T-helper 1 cell (primary cell): ENCODE data around the gene PPP1R3G.
"Not testable (repeated sequence)": the region's sequence is repeated elsewhere in the genome, so short reads cannot be mapped to it uniquely, and the experiment has no call there.

Source experiments
- DNase-seq, 5 donors: peaks; one replicate each; pipeline ENCODE4 v3.0.0-alpha.2; 2012 to 2020
- total RNA-seq, 4 donors: gene quantifications; one replicate each; lab custom pipeline; 2026; lab: John Stamatoyannopoulos, UW

Gene PPP1R3G
- total RNA-seq, result 0 reads per million in 4 donors

GRCh38 chr6:5084781-5085647 is at the start of gene PPP1R3G:
Gene PPP1R3G (plus strand): TSS chr6:5085341. CDS start chr6:5085486, 145 bp downstream.
- no peak for DNase-seq

GRCh38 chr6:5036269-5036668 is 48.9 kb upstream of the PPP1R3G start:
- DNase-seq, result no peak

DNA sequence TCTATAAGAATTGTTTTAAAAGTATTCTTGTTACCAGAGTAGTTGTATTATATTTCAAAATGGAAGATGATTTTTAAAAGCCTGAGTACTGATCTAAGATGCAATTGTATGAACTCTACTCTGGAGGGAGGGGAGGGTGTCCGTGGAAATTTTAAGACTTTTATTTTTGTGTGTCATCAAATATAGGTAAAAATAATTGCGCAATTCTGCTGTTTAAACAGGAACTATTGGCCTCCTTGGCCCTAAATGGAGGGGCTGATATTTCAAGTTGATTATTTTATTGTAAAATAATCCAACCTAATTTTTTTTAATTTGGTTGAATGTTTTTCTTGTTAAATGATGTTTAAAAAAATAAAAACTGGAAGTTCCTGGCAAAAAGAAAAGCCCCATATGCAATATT is 43.2 kb upstream of the PPP1R3G start:
- no peak for DNase-seq

DNA sequence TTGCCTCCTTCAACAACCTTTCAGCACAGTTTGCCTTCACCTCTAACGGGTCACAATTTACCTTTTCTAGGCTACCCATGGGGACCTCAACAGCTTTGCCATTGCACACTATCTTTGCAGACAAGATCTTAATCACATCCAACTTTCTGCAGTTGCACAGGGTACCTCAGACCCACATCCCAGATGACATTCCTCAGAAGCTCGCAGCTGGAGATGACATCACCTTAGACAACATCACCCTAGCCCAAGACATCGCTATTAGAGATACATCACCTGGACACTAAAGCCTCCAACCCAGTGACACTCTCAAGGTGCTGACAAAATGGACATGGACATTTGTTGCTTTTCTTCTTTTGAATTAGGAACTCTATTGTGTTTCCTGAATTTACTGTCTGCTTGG is 42.7 kb upstream of the PPP1R3G start:
- DNase-seq, result no peak

- DNase-seq, result no peak
These were observed 40.3 kb upstream of the PPP1R3G start for GRCh38 chr6:5044866-5045265.

- no peak for DNase-seq
These were observed 39.7 kb upstream of the PPP1R3G start for GRCh38 chr6:5045416-5045815.

DNA sequence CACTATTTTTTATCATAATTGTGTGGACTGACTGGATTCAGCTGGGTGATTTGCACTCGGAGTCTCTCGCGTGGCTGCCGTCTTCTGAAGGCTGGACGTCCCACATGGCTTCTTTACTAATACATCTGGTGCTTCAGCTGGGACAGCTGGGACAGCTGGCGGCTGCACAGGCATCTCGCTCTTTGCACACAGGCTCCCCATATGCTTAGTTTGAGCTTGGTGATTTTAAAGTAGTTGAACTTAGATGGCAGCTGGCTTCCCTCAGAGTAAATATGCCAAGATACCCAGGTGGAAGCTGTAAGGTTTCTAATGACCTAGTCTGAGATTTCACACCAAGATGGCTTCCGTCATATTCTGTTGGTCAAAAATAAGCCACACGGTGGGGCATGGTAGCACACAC is 38.7 kb upstream of the PPP1R3G start:
- DNase-seq, result no peak

DNA sequence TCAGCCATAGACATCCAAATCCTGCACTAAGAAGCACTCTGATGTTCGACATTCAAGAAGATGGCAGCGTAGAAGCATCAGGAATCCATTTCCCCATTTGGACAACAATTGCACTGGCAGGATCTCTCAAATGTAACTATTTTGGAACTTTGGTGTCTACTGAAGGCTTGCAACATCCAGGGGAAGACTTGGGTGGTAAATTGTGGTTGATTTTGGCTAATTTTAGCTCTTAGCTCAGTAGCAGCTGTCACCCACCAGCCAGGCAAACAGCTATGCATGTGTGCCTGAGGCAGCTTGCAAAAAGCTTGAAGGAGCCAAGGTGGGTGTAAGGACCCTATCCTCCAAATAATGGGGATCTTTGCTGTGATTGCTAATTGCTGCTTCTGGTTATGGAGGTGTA is 35.1 kb upstream of the PPP1R3G start:
- no peak for DNase-seq

DNA sequence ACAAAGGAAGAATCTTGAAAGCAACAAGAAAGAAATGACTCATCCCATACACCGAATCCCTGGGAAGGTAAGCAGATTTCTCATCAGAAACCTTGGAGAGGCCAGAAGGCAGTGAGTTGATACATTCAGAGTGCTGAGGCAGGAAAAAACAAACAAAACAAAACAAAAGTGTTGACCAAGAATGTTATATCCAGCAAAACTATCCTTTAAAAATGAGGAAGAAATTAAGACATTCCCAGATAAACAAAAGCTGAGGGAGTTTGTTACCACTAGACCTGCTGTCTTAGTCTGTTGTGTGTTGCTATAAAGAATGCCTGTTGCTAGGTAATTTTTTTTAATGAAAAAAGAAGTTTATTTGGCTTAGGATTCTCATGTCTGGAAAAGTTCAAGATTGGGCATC is 33.7 kb upstream of the PPP1R3G start:
- DNase-seq, result no peak

- DNase-seq, result no peak
These were observed 32.1 kb upstream of the PPP1R3G start for GRCh38 chr6:5053038-5053437.

- no peak for DNase-seq
These were observed 31.3 kb upstream of the PPP1R3G start for GRCh38 chr6:5053864-5054244.

DNA sequence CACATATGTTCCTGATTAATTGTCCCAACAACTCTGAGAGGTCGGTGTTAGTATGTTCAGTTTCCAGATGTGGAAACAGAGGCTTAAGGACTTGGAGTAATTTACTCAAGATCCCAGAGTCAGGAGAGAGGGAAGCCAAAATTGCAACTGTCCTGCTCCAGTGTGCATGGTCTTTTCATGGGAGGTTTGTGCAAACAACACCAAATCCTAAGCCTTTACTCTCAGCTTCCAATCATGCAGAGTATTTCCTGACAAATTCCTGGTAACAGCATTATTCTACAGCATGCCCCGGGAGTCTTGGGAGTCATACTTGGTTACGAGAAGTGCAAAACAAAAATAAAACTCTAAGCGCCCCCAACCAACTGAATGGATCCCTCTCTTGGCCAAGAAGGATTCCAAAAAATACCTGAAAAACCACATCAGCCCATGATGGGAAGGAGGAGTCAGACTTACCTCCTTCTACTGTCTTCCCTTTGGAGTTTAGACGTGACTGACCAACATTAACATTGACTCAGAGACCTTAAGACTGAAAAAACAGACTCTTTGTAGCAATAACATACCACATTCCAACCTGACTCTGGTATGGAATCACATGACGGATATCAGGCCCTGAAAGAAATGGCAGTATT is 30.8 kb upstream of the PPP1R3G start:
- DNase-seq, result no peak

DNA sequence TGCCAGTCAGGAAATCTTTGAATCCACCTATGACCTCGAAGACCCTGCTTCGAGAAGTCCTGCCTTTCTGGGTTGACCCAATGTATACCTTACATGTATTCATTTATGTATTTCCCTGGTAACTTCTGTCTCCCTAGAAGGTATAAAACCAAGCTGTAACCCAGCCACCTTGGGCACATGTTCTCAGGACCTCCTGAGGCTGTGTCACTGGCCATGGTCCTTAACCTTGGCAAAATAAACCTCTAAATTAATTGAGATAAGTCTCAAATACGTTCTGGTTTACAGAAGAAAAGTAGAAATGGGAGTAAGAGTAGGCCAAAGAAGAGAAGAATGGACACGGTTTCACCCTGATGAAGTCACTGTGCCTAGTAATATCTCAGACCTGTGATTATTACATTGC is 30.0 kb upstream of the PPP1R3G start:
- DNase-seq, result no peak

DNA sequence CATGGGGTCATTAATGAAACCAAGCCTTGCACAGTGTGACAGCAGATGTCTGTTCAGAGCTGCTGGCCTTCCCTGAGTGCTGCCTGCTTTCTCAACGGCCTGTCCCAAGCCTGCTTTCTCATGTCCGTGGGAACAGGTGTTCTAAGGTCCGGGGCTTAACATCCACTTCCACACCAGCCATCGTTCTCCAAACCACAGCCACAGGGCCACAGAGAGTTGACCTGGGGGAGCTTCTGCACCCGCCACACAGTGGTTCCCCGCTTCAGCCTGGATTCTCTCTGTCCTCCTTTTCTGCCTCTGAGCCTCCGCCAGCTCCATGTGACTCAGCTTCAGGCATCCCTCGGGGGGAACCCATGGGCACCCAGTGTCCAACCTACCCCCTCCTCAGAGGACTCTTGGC is 26.9 kb upstream of the PPP1R3G start:
- no peak for DNase-seq

DNA sequence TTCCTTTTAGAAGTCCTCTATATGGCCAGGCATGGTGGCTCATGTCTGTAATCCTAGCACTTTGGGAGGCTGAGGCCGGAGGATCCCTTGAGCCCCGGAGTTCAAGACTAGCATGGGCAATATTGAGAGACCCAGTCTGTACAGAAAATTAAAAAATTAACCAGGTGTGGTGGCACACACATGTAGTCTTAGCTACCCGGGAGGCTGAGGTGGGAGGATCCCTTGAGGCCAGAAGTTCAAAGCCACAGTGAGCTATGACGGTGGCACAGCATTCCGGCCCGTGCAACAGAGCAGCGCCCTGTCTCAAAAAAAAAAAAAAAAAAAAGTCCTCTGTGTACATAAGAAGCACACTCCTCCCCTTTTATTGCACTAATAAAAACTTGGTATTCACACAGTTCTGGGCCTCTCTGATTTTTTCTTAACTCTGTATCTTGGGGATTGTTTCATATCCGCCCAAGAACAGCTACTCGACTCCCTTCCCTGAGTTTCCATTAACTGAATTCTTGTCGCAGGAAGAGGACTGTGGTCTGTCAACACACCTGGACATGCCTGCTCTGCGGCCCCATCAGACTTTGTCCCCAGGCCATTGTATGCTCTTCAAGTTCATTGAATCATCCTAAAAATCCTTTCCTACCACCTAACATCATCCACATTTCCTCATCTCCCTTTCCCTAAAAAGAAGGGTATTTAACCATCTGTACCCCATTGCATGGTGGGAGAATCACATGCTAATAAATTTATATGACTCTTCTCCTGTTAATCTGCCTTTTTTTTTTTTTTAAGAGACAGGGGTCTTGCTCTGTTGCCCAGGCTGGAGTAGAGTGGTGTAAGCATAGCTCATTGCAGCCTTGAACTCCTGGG is 25.9 kb upstream of the PPP1R3G start:
- DNase-seq, result no peak

DNA sequence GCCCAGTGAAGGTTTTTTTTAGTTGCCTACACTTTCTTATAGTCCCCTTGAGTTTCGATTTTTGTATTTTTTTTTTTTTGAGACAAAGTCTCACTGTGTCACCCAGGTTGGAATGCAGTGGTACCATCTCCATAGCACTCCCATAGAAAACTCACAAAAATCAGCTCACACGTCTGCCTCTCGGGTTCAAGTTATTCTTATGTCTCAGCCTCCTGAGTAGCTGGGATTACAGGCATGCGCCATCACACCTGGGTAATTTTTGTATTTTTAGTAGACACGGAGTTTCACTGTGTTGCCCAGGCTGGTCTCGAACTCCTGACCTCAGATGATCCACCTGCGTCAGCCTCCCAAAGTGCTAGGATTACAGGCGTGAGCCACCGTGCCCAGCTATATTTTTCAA is 24.7 kb upstream of the PPP1R3G start:
- not testable (repeated sequence) for DNase-seq

- no peak for DNase-seq
These were observed 24.0 kb upstream of the PPP1R3G start for GRCh38 chr6:5061152-5061551.

DNA sequence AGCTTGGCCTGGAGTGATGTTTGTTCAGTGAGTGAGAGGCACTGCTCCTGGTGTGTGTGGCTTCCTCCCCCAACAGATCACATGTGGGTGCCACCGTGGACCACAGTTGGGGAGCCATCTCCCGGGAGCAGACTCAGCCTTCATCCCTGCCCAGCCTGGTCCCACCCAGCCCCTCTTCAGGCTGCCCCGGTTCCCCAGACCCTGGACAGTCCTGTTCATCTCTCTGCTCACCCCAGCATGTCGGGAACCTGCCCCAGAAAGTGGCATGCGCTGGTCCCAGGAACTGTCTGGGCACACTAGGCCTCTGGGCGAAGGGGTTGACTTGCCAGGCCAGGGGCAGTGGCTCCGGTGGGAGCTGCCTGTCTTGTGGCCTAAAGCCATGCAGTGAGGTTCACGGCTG is 21.5 kb upstream of the PPP1R3G start:
- DNase-seq, result no peak

DNA sequence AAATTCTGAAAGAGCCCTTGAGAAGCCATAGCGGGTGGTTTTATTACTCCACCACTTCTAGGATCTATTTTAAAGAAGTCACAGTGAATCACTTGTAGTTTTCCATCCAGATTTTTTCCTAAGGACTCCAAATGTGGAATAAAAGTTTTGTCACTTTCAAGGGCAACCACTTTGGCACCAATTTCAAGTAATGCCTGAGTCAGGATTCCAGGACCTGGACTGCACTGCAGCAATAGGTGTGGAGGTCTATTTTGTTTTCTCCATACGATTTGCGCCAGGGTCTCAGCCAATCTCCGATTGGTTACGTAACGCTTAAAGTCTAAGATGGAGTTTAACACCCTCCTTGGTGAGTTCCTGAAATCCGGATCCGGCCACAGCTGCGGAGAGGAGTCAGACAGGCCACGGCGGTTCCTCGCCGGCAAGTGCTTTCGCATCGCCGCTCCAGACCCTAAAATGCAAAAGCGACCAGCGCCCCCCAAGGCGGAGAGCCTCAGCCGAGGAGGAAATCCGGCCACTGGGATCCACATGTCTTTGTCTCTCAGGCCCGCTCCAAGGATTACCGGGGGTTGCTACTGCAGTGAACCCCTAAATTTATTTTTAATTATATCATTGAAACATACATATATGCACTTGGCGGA is 18.6 kb upstream of the PPP1R3G start:
- no peak for DNase-seq

DNA sequence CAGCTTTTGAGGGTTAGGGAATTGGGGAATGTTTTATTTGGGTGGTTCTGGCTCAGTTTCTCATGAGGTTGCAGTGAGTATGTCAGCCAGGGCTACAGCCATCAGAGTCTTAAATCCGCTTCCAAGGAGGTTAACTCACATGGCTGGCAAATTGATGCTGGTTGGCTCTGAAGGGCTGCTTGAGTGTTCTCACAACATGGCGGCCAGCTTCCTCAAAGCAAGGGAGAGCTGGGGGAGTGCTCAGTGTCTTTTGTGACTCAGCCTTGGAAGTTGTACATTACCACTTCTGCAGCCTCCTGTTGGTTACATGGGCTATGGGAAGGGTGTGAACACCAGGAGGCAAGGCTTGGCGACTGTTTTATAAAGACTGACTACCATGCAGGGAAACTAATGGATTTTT is 17.8 kb upstream of the PPP1R3G start:
- DNase-seq, result no peak

GRCh38 chr6:5068153-5068751 is 16.9 kb upstream of the PPP1R3G start:
- DNase-seq, result no peak

DNA sequence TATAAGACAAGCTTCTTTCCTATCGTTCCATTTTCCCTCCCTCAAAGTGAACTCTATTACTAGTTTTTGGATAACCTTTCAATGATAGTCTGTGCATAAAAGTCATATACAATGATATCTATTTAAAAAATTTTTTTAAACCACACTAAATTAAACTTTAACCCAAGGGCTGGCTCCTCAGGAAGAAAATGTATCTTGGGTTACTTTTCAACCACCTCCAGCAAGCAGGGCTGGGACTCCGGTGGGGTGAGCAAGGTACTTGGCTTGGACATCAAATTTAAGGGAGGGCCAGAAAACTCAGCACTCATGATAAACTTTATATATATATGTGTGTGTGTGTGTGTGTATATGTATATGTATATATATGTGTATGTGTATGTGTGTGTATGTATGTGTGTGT is 13.9 kb upstream of the PPP1R3G start:
- no peak for DNase-seq

DNA sequence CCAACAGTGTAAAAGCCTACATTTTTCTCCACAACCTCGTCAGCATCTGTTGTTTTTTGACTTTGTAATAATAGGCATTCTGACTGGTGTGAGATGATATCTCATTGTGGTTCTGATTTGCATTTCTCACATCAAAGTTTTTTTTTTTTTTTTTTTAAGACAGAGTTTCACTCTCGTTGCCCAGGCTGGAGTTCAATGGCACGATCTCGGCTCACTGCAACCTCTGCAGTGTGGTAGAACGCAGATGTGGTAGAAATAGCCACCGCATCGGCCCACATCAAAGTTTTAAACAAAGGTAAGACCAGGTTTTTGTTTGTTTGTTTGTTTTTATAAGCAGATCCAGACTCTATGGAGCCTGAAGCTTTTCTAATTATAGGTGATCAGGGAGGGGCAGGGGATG is 12.7 kb upstream of the PPP1R3G start:
- no peak for DNase-seq
